Testis (tissue), 3 donors: ENCODE measurements around the gene PIGS. TPM values are rescaled to one million over a fixed set of nuclear protein-coding genes. Genes with fewer than 3 reads are reported as not detected.
"Not testable (repeated sequence)": the region's sequence is repeated elsewhere in the genome, so short reads cannot be mapped to it uniquely, and the experiment has no call there.

Source experiments
- DNase-seq: peaks from one replicate; pipeline ENCODE4 v3.0.0-alpha.2; 2019
- H3K27ac ChIP-seq, 2 donors: fragments of 200-600 bp; sonication (generic); one replicate each; pipeline ENCODE4 v1.5.1; 2019
- H3K27me3 ChIP-seq: fragments of 200-600 bp; sonication (generic); one replicate; pipeline ENCODE4 v1.5.1; 2019
- H3K36me3 ChIP-seq: fragments of 200-600 bp; sonication (generic); one replicate; pipeline ENCODE4 v1.5.1; 2017; ENCODE audit warnings: low read depth; ENCODE audit errors: missing control alignments
- H3K4me1 ChIP-seq: fragments of 200-600 bp; sonication (generic); one replicate; pipeline ENCODE4 v1.5.1; 2019
- H3K4me3 ChIP-seq, 2 donors: fragments of 200-600 bp; sonication (generic); one replicate each; pipeline ENCODE4 v1.5.1; 2017 to 2019
- H3K9me3 ChIP-seq: fragments of 200-600 bp; sonication (generic); one replicate; pipeline ENCODE4 v1.5.1; 2017
- POLR2A ChIP-seq: fragments of 450-650 bp; IDR thresholded peaks from one replicate; pipeline ENCODE4 v1.6.1; 2017; ENCODE audit warnings: antibody characterized with exemption, mild to moderate bottlenecking, moderate library complexity
- WGBS, 2 donors: methylation state at CpG; one replicate each; pipeline ENCODE4 v1.1.5; 2018; 5-methylcytosine and 5-hydroxymethylcytosine counted together
- intact Hi-C: fragments of 100-400 bp; cut with DNase I; formaldehyde crosslinking; loops from one replicate; pipeline ENCODE4 v1.15.1; 2023; ENCODE audit warnings: low total_unique reads
- polyA plus RNA-seq: library from polyadenylated mRNA; stranded (reverse); fragments of 350-450 nt; fragmentation: Illumina TruSeq; extraction: RNeasy Lipid Tissue Mini Kit (QIAGEN cat#74804); gene quantifications from one replicate; pipeline ENCODE4 v1.2.3, GENCODE V29; 2014; ENCODE audit warnings: low read depth, low replicate concordance; ENCODE audit not compliant: insufficient read depth
- total RNA-seq, 2 donors: library from RNA; depleted of rRNA; stranded (reverse); fragments of >200 nt; gene quantifications; one replicate each; pipeline ENCODE4 v1.2.3, GENCODE V29; 2016
- TF ChIP-seq, protein P1 (sequence below), 3 experiments: fragments of 450-650 bp in 2 of 3; fragments of 200-600 bp in 1 of 3; sonication (generic) in 1 of 3; IDR thresholded peaks; one replicate each; pipeline ENCODE4 v1.5.1; 2016 to 2019; ENCODE audit warnings: antibody characterized with exemption in 3 of 3, mild to moderate bottlenecking in 2 of 3, moderate library complexity in 1 of 3

PIGS gene
- total and polyA plus RNA-seq, 3 donors from 2014 or later = 57.7 to 124 (median 92.4) TPM

DNA sequence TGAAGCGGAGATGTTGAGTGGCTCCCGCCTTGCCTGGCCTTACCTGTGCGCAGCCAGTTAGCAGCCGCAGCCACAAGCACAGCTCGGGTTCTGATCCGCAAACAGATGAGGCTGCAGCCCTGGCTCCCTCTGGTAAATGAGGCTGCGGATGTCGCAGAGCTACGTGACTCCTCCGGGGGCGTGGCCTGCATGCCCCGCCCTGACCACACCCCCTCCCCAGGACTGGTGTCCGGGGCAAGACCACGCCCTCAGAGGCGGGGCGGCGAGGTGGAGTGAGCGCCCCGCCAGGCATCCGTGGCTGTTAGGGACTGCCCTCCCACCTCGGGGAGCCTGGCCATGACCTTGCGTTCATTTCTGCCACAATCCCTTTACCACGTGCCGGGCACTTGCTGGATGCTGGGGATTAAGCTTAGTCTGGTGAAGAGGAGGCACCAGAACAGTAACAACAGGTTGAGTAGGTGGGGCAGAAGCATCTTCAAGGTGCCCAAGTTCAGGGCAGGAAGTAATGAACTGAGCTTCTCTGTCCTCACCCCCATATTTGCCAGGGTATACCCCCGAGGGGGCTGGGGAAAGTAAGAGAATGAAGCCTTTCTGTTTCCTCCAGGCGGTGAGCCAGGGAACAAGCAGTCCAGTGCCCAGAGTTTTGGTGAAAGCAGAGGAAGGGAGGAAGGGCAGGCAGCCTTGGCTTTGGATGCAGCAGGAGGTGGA is 5.6 kb upstream of the PIGS start, which contains the start of gene ALDOC:
ALDOC (minus strand) TSS at position 138 of the 708 bp plus-strand sequence. CDS start 1,363 bp downstream, outside the sequence.
- Histone ChIP-seq H3K4me1 (peaks cover 15% of the 10 kb centered on the region), H3K27me3 (no peaks in the 10 kb centered on the region), H3K9me3 (no peaks in the 10 kb centered on the region), H3K4me3 (peak within 1 kb of the TSS in 1 of 2 donors; percentile 36), H3K27ac (peak within 1 kb of the TSS in 1 of 2 donors; percentile 48), H3K36me3 (no peaks in the 10 kb centered on the region)
- intact Hi-C loops = no loop called here
- peak; percentile 88 for TF ChIP-seq POLR2A
- TF ChIP-seq, protein P1, sequence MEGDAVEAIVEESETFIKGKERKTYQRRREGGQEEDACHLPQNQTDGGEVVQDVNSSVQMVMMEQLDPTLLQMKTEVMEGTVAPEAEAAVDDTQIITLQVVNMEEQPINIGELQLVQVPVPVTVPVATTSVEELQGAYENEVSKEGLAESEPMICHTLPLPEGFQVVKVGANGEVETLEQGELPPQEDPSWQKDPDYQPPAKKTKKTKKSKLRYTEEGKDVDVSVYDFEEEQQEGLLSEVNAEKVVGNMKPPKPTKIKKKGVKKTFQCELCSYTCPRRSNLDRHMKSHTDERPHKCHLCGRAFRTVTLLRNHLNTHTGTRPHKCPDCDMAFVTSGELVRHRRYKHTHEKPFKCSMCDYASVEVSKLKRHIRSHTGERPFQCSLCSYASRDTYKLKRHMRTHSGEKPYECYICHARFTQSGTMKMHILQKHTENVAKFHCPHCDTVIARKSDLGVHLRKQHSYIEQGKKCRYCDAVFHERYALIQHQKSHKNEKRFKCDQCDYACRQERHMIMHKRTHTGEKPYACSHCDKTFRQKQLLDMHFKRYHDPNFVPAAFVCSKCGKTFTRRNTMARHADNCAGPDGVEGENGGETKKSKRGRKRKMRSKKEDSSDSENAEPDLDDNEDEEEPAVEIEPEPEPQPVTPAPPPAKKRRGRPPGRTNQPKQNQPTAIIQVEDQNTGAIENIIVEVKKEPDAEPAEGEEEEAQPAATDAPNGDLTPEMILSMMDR (IDR thresholded peaks at IDR 0.05) = no peak
- DNase-seq = peak; percentile 98
- WGBS, 2 donors = 5 to 60% methylated on average over 1 to 25 of the region's 26 CpGs

DNA sequence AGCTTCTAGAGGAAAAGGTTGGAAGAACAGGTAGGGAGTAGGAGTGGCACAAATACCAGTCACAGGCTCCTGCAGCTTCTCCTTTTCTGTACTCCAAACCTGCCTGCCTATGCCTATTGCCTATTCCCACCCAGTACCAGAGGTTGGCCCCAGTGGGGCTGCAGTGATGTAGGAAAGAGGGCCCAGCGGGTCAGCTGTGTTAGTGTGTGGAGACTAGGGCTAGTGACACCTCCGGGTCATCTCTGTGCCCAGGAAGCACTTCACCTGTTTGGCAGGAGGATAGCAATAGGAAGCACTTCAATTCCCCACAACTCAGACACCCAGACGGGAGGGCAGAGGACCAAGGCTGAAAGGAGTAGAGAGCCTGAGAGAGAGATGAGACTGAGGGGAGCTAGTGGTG is 4.7 kb upstream of the PIGS start:
- H3K4me3 ChIP-seq, H3K27me3 ChIP-seq, H3K9me3 ChIP-seq, H3K27ac ChIP-seq, intact Hi-C loops, H3K36me3 ChIP-seq, DNase-seq: not testable (repeated sequence)
- H3K4me1 ChIP-seq = peaks cover 17% of the 10 kb centered on the region
- WGBS, 2 donors = 40 to 62% methylated on average over 3 of the region's 3 CpGs

DNA sequence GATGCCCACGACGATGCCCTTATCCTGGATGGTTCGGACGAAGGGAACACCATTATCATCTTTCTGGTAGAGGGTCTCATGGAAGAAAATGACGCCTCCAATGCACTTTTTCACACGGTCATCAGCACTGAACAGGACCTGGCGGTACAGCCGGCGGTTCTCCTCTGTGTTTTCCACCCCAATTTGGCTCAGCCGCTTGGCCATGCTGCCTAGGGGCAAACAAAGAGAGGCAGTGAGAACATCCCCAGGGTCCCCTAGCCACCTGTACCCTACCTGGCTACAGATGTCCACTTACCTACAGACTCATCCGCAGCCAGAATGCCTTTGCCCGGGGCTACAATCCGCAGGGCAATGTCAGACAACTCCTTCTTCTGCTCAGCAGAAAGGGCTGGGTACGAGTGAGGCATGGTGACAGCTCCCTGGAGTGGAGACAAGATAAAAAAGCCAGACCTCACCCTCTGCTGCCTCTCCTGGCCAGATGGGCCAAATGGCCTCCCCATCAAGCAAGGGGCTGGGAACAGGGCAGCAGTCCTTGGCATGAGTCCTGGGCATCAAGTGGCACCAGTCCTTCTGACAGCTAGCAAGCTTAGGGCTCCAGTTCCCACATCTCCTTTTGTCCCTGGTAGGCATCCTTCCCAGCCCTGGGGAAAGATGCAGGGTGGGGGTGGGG is 3.9 kb upstream of the PIGS start:
- H3K36me3 ChIP-seq = no peaks in the 10 kb centered on the region
- no peak for DNase-seq
- H3K4me3 ChIP-seq = no peak overlapping the region
- TF ChIP-seq POLR2A = no peak
- TF ChIP-seq, protein P1 (IDR thresholded peaks at IDR 0.05) = no peak
- H3K27ac ChIP-seq = no peak overlapping the region
- WGBS, 2 donors = 91 to 93% methylated on average over 13 to 14 of the region's 14 CpGs
- H3K4me1 ChIP-seq = peaks cover 21% of the 10 kb centered on the region
- H3K9me3 ChIP-seq = no peaks in the 10 kb centered on the region
- no peaks in the 10 kb centered on the region for H3K27me3 ChIP-seq
- intact Hi-C loops = no loop called here

DNA sequence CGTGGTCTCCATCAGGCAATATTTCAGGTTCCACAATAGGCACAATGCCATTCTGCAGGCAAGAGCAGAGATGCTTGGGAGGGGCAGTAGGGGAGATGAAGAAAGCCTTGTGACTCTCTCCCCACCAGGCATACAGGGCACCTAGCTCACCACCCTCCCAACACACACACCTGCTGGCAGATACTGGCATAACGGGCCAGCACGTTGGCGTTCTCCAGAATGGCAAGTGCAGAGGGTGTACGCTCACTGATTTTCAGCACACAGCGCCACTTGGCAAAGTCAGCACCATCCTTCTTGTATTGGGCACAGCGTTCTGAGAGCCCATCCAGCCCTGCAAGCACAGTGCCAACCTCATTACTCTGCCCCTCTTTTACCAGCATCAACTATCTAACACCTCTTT is 3.2 kb upstream of the PIGS start:
- no peaks in the 10 kb centered on the region for H3K9me3 ChIP-seq
- peaks cover 25% of the 10 kb centered on the region for H3K4me1 ChIP-seq

DNA sequence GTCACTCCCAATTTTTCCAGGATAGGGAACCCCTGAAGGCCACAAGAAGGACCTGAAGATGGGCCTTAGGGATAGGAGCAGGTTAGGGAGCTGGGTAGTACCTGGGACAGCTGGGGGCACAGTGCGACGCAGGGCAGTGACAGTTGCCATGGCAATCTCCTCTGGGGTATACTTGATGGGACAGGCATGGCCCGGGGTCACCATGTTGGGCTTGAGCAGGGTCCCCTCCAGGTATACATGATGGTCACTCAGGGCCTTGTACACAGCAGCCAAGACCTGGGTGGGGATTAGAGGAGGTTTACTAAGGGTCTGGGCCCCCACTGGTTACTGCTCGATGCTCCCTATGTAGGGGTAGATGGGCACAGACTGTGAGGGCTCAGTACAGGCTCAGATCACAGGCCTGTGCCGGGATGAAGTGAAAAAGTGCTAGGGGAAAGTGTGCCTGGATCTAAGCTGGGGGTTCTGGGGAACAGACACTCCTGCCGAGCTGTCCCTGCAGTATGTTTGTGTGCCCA is 2.7 kb upstream of the PIGS start:
- H3K27me3 ChIP-seq = no peaks in the 10 kb centered on the region
- no peaks in the 10 kb centered on the region for H3K36me3 ChIP-seq
- no peaks in the 10 kb centered on the region for H3K9me3 ChIP-seq
- H3K4me3 ChIP-seq = no peak overlapping the region
- intact Hi-C loops = no loop called here
- 89 to 96% methylated on average over 6 of the region's 6 CpGs for WGBS, 2 donors
- no peak for DNase-seq
- no peak overlapping the region for H3K27ac ChIP-seq
- H3K4me1 ChIP-seq = peaks cover 25% of the 10 kb centered on the region
- TF ChIP-seq POLR2A = no peak
- TF ChIP-seq, protein P1 (IDR thresholded peaks at IDR 0.05) = no peak

More for the DNA sequence above, 3.2 kb upstream of the PIGS start:
- Histone ChIP-seq H3K4me3 (no peak overlapping the region), H3K27ac (no peak overlapping the region), H3K36me3 (no peaks in the 10 kb centered on the region), H3K27me3 (no peaks in the 10 kb centered on the region)
- WGBS, 2 donors = 91 to 95% methylated on average over 5 to 7 of the region's 7 CpGs
- TF ChIP-seq, protein P1 (IDR thresholded peaks at IDR 0.05) = no peak
- TF ChIP-seq POLR2A = no peak
- DNase-seq = no peak
- intact Hi-C loops = no loop called here
